AG04450 (cell line): ENCODE measurements around the gene RIPOR2. TPM values are rescaled to one million over a fixed set of nuclear protein-coding genes. Genes with fewer than 3 reads are reported as not detected.

Experiments
- CTCF ChIA-PET: fragments of 300-600, 350-600 bp; formaldehyde crosslinking; extraction: SDS; loops from one replicate; lab custom pipeline; 2022; ENCODE audit warnings: antibody characterized with exemption, inconsistent platforms; lab: Charles Lee
- POLR2A ChIA-PET: fragments of 350-600 bp; formaldehyde crosslinking; extraction: SDS; loops from one replicate; lab custom pipeline; 2021; ENCODE audit warnings: antibody characterized with exemption, inconsistent platforms; lab: Yijun Ruan, JAX
- DNase-seq: peaks from one replicate; pipeline ENCODE4 v3.0.0-alpha.2; 2011; ENCODE audit warnings: low read depth, low spot score
- H3K27ac ChIP-seq: one replicate; pipeline ENCODE4 v1.5.1; 2012; ENCODE audit warnings: low read depth, low read length, control low read depth
- H3K27me3 ChIP-seq: one replicate; pipeline ENCODE4 v1.6.0; 2012; ENCODE audit warnings: low read length; ENCODE audit not compliant: control insufficient read depth, insufficient read depth
- H3K4me3 ChIP-seq: 2 replicates; pipeline ENCODE4 v1.5.1; 2011; ENCODE audit warnings: mild to moderate bottlenecking, low read depth, low read length, control low read depth
- H3K9me3 ChIP-seq: 2 replicates; pipeline ENCODE4 v1.5.1; 2012; ENCODE audit warnings: low read length; ENCODE audit not compliant: control insufficient read depth, insufficient read depth
- CTCF ChIP-seq: IDR thresholded peaks from 2 replicates; pipeline ENCODE4 v1.5.1; 2011; ENCODE audit warnings: low read depth, low read length, control low read depth, inconsistent platforms
- polyA plus RNA-seq: library from polyadenylated mRNA; depleted of rRNA; stranded (reverse); fragments of >200 nt; gene quantifications from 2 replicates; pipeline ENCODE4 v1.2.3, GENCODE V29; 2011

Gene RIPOR2
- polyA plus RNA-seq, 1 experiment, result 7.3 TPM

GRCh38 chr6:24971067-24971466 is 35.3 kb upstream of the RIPOR2 start:
- CTCF ChIA-PET, result no interaction called here
- DNase-seq, result no peak
- Histone ChIP-seq H3K4me3 (no peak overlapping the region), H3K27ac (no peak overlapping the region), H3K9me3 (no peaks in the 10 kb centered on the region), H3K27me3 (no peaks in the 10 kb centered on the region)
- POLR2A ChIA-PET, result no interaction called here
- TF ChIP-seq CTCF, result no peak

- Histone ChIP-seq H3K4me3 (no peak overlapping the region), H3K9me3 (no peaks in the 10 kb centered on the region), H3K27ac (no peak overlapping the region), H3K27me3 (no peaks in the 10 kb centered on the region)
- POLR2A ChIA-PET, result no interaction called here
- TF ChIP-seq CTCF, result no peak
- CTCF ChIA-PET, result no interaction called here
- no peak for DNase-seq
These were observed 33.6 kb upstream of the RIPOR2 start for GRCh38 chr6:24969343-24969860.

DNA sequence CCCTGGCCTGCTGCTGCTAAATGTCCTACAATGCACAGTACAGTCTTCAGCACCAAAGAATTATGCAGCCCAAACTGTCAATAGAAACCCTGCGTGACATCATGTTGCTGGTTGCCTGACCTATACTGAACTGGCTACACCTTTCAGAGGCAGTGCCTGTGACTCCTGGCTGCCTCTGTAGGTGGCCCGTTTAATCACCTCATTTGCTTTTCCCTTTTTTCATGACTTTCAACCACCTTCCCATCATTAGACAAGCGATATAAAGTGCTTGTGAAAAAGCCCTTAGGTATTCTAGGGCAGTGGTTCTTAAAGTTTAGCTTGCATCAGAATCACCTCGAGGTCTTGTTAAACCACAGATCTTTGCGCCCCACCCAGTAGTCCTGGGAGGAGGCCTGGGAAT is 33.0 kb upstream of the RIPOR2 start:
- ChIA-PET POLR2A (no interaction called here), CTCF (no interaction called here)
- no peaks in the 10 kb centered on the region for H3K9me3 ChIP-seq
- no peak for TF ChIP-seq CTCF
- no peak for DNase-seq
- no peak overlapping the region for H3K27ac ChIP-seq
- no peak overlapping the region for H3K4me3 ChIP-seq
- H3K27me3 ChIP-seq, result no peaks in the 10 kb centered on the region

DNA sequence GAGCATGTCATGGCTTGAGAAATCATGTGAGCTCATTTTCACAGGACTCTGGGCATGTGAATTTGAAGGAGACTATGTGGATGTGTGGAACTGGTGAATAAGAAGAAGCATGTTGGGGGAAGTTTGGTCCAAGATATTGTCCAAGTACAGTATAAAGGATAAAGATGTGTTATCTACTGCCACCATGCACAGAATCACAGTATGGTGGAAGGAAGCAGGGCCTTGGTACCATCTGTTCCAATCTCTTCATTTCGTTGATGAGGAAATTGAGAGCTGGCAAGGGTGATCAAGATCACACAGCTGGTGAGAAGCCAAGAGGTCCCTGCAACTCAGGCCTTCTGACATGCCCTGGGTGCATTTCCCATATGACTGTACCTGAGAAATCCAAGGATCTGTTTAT is 31.5 kb upstream of the RIPOR2 start:
- H3K9me3 ChIP-seq, result no peaks in the 10 kb centered on the region
- no peaks in the 10 kb centered on the region for H3K27me3 ChIP-seq
- no peak overlapping the region for H3K4me3 ChIP-seq
- ChIA-PET CTCF (interaction anchor here (3.3 kb wide), 1 partner anchor 24 kb away, joined by 14 read pairs; no protein-coding TSS in a partner anchor), POLR2A (no interaction called here)
- TF ChIP-seq CTCF, result no peak
- H3K27ac ChIP-seq, result no peak overlapping the region
- DNase-seq, result no peak

GRCh38 chr6:24966381-24966780 is 30.6 kb upstream of the RIPOR2 start:
- no peak overlapping the region for H3K27ac ChIP-seq
- CTCF ChIA-PET, result interaction anchor here (0.9 to 3.3 kb wide), 2 partner anchors 25 to 32 kb away, joined by 3 to 14 read pairs; no protein-coding TSS in a partner anchor
- H3K27me3 ChIP-seq, result no peaks in the 10 kb centered on the region
- no peaks in the 10 kb centered on the region for H3K9me3 ChIP-seq
- no peak overlapping the region for H3K4me3 ChIP-seq
- POLR2A ChIA-PET, result no interaction called here
- no peak for DNase-seq
- no peak for TF ChIP-seq CTCF
